H9 (cell line): ENCODE results near the gene SLCO2A1. TPM values are rescaled to one million over a fixed set of nuclear protein-coding genes. Genes with fewer than 3 reads are reported as not detected.

Source experiments
- DNase-seq: peaks from one replicate; pipeline ENCODE4 v3.0.0-alpha.2; 2017
- H2AFZ ChIP-seq: one replicate; pipeline ENCODE4 v1.6.1; 2013; ENCODE audit warnings: mild to moderate bottlenecking, low read length, control low read depth, moderate library complexity
- H2AK5ac ChIP-seq: 2 replicates; pipeline ENCODE4 v1.6.1; 2013; ENCODE audit warnings: low read length, control low read depth, mixed read lengths; ENCODE audit not compliant: insufficient read length
- H2BK120ac ChIP-seq: one replicate; pipeline ENCODE4 v1.6.1; 2013; ENCODE audit warnings: low read depth, mild to moderate bottlenecking, low read length, control low read depth, inconsistent platforms; ENCODE audit not compliant: poor library complexity, severe bottlenecking
- H2BK12ac ChIP-seq: 2 replicates; pipeline ENCODE4 v1.6.1; 2013; ENCODE audit warnings: low read length, control low read depth, mixed read lengths, low read depth; ENCODE audit not compliant: insufficient read length
- H2BK15ac ChIP-seq: 2 replicates; pipeline ENCODE4 v1.6.1; 2013; ENCODE audit warnings: low read depth, low read length, control low read depth
- H2BK20ac ChIP-seq: one replicate; pipeline ENCODE4 v1.6.1; 2013; ENCODE audit warnings: low read depth, mild to moderate bottlenecking, low read length, control low read depth, inconsistent platforms; ENCODE audit not compliant: poor library complexity, severe bottlenecking
- H2BK5ac ChIP-seq: 2 replicates; pipeline ENCODE4 v1.6.1; 2013; ENCODE audit warnings: low read length, control low read depth, mixed read lengths; ENCODE audit not compliant: insufficient read length
- H3K14ac ChIP-seq: 2 replicates; pipeline ENCODE4 v1.6.1; 2013; ENCODE audit warnings: low read length, control low read depth; ENCODE audit not compliant: insufficient read depth
- H3K18ac ChIP-seq: 2 replicates; pipeline ENCODE4 v1.6.1; 2013; ENCODE audit warnings: low read depth, mild to moderate bottlenecking, mixed read lengths, low read length, control low read depth; ENCODE audit not compliant: insufficient read length
- H3K23ac ChIP-seq: 2 replicates; pipeline ENCODE4 v1.6.1; 2013; ENCODE audit warnings: low read length, control low read depth, mixed read lengths, low read depth; ENCODE audit not compliant: insufficient read length
- H3K23me2 ChIP-seq: 2 replicates; pipeline ENCODE4 v1.6.1; 2013; ENCODE audit warnings: low read depth, mild to moderate bottlenecking, mixed read lengths, low read length, control low read depth; ENCODE audit not compliant: insufficient read length, poor library complexity, severe bottlenecking
- H3K27ac ChIP-seq: 2 replicates; pipeline ENCODE4 v1.5.1; 2013; ENCODE audit warnings: low read length, control low read depth, mixed read lengths, low read depth; ENCODE audit not compliant: insufficient read length
- H3K27me3 ChIP-seq: 2 replicates; pipeline ENCODE4 v1.6.1; 2013; ENCODE audit warnings: low read length, control low read depth, inconsistent platforms; ENCODE audit not compliant: insufficient read depth
- H3K4ac ChIP-seq: 2 replicates; pipeline ENCODE4 v1.6.1; 2013; ENCODE audit warnings: low read depth, mild to moderate bottlenecking, control low read depth, inconsistent platforms, low read length, moderate library complexity
- H3K4me1 ChIP-seq: 2 replicates; pipeline ENCODE4 v1.6.1; 2013; ENCODE audit warnings: low read length, control low read depth, inconsistent platforms; ENCODE audit not compliant: insufficient read depth
- H3K4me2 ChIP-seq: 2 replicates; pipeline ENCODE4 v1.6.1; 2013; ENCODE audit warnings: low read length, control low read depth, mixed read lengths; ENCODE audit not compliant: insufficient read length, insufficient read depth
- H3K56ac ChIP-seq: 2 replicates; pipeline ENCODE4 v1.6.1; 2013; ENCODE audit warnings: low read depth, mild to moderate bottlenecking, mixed read lengths, low read length, control low read depth; ENCODE audit not compliant: insufficient read length
- H3K79me1 ChIP-seq: 2 replicates; pipeline ENCODE4 v1.6.1; 2013; ENCODE audit warnings: low read depth, mild to moderate bottlenecking, moderate library complexity, low read length, control low read depth, inconsistent platforms; ENCODE audit not compliant: insufficient read depth, poor library complexity, severe bottlenecking
- H3K79me2 ChIP-seq: 2 replicates; pipeline ENCODE4 v1.6.1; 2013; ENCODE audit warnings: low read length, control low read depth, inconsistent platforms; ENCODE audit not compliant: insufficient read depth
- H3K9ac ChIP-seq: 2 replicates; pipeline ENCODE4 v1.6.1; 2013; ENCODE audit warnings: low read length, control low read depth, mixed read lengths; ENCODE audit not compliant: insufficient read length; ENCODE audit errors: extremely low read depth
- H3K9me3 ChIP-seq: one replicate; pipeline ENCODE4 v1.6.1; 2013; ENCODE audit warnings: low read depth, low read length, inconsistent platforms; ENCODE audit not compliant: control insufficient read depth
- H3T11ph ChIP-seq: one replicate; pipeline ENCODE4 v1.6.1; 2013; ENCODE audit warnings: mild to moderate bottlenecking, low read length, control low read depth, inconsistent platforms
- H4K20me1 ChIP-seq: one replicate; pipeline ENCODE4 v1.6.1; 2013; ENCODE audit not compliant: control insufficient read depth, insufficient read length, insufficient read depth
- H4K5ac ChIP-seq: 2 replicates; pipeline ENCODE4 v1.6.1; 2013; ENCODE audit warnings: low read depth, mild to moderate bottlenecking, mixed read lengths, low read length, control low read depth; ENCODE audit not compliant: insufficient read length
- H4K8ac ChIP-seq: replicated peaks from 2 replicates; pipeline ENCODE4 v1.6.1; 2013; ENCODE audit warnings: low read length, control low read depth, mixed read lengths, low read depth; ENCODE audit not compliant: insufficient read length
- H4K91ac ChIP-seq: 2 replicates; pipeline ENCODE4 v1.6.1; 2013; ENCODE audit warnings: low read depth, mild to moderate bottlenecking, moderate library complexity, mixed read lengths, low read length, control low read depth; ENCODE audit not compliant: insufficient read length
- H3K27ac Mint-ChIP-seq, 3 experiments: 2 replicates in 2 of 3; 3 replicates in 1 of 3; pipeline ENCODE4 v1.8.0; 2020 to 2021; ENCODE audit warnings: mixed read lengths in 3 of 3, mild to moderate bottlenecking in 1 of 3, moderate library complexity in 1 of 3
- H3K27me3 Mint-ChIP-seq: 2 replicates; pipeline ENCODE4 v1.8.0; 2021; ENCODE audit warnings: low read depth, mild to moderate bottlenecking, moderate library complexity, mixed read lengths
- H3K36me3 Mint-ChIP-seq, 3 experiments: 2 replicates in 2 of 3; 3 replicates in 1 of 3; pipeline ENCODE4 v1.8.0; 2020 to 2021; ENCODE audit warnings: low read depth in 3 of 3, mixed read lengths in 3 of 3; ENCODE audit not compliant: insufficient read depth in 1 of 3
- H3K4me1 Mint-ChIP-seq, 2 experiments: 2 replicates each; pipeline ENCODE4 v1.8.0; 2020; ENCODE audit warnings: mixed read lengths in 2 of 2
- H3K4me3 Mint-ChIP-seq, 2 experiments: 2 replicates in 1 of 2; 3 replicates in 1 of 2; pipeline ENCODE4 v1.8.0; 2020 to 2021; ENCODE audit warnings: mild to moderate bottlenecking in 2 of 2, mixed read lengths in 2 of 2, moderate library complexity in 1 of 2
- H3K9me3 Mint-ChIP-seq, 2 experiments: 2 replicates in 1 of 2; 3 replicates in 1 of 2; pipeline ENCODE4 v1.8.0; 2020; ENCODE audit warnings: mild to moderate bottlenecking in 2 of 2, mixed read lengths in 2 of 2, moderate library complexity in 1 of 2
- WGBS: extraction: QIAGEN DNeasy Blood & Tissue Kit; methylation state at CpG from one replicate; pipeline ENCODE4 v1.1.7; 2013; ENCODE audit warnings: missing lambda C conversion rate, low lambda C conversion rate, mixed read lengths; ENCODE audit not compliant: insufficient read length; ENCODE audit errors: extremely low coverage; 5-methylcytosine and 5-hydroxymethylcytosine counted together
- total RNA-seq: library from RNA; stranded (reverse); gene quantifications from 2 replicates; pipeline ENCODE4 v1.2.1, GENCODE V29; 2021
- TF ChIP-seq, protein P1 (sequence below): fragments of 200-600 bp; sonication (generic); conservative IDR thresholded peaks from 3 replicates; pipeline ENCODE4 v1.8.0; 2021; ENCODE audit warnings: antibody characterized with exemption, mild to moderate bottlenecking

SLCO2A1 gene
- total RNA-seq, 1 experiment from 2014 or later, result 0.98 TPM

DNA sequence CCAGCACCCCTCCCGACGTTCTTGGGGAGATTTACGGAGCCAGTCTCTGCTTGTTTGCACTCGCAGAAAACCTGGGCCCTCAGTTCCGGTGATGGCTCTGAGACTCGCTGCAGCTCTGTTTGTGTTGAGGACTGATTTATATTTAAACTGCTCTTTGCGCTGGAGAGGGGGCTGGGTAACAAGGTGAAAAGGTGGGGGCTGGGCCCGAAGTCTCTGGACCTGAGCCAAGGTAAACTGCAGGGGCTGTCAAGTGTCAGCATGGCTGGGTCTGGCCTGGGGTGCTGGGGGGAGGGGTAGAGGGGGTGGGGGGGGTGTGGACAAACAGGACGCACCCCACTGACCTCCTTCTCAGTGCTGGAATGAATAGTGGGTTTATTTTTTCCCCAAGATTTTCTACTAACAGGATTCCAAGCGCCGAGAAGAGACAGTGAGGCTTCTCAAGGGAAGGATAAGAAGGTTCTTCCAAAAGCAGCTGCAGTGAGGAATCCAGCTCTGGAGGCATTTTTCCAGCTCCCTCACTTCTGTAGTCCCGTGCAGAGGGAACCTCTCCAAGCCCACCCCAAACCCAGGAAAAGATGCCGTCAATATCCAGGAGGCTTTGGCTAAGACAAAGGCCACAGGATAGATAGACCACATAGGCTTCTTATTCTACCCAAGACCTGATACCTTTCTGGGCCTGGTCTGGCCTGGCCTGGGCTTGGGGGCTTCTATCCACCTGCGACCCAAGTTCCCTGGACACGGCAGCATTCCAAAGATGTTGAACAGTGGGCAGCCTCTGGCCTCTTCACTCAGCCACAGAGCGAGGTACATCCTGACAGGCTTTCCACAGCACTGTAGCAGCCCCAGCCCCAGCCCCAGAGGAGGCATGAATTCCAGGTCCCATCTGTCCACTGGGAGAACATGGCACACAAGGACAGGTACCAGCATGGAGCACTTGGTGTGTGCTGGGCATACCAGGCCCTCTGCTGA lies 938 bp upstream of the SLCO2A1 start:
- H3K9ac ChIP-seq, result no peak overlapping the region
- H2BK12ac ChIP-seq, result no peak overlapping the region
- no peak overlapping the region for H3K56ac ChIP-seq
- H3K4ac ChIP-seq, result no peak overlapping the region
- Mint-ChIP-seq H3K4me1 (peaks cover 14 to 16% of the 10 kb centered on the region in 2 experiments), H3K9me3 (peaks cover 0 to 2% of the 10 kb centered on the region in 2 experiments; a peak in 3 of 5 replicates), H3K27me3 (peaks cover 74% of the 10 kb centered on the region), H3K4me3 (peak overlapping the region; percentile 73 to 88), H3K36me3 (peaks cover 0 to 2% (median 0%) of the 10 kb centered on the region in 3 experiments; a peak in 1 of 7 replicates), H3K27ac (peak overlapping the region in 1 of 3 experiments; percentile 65; a peak in 1 of 7 replicates)
- no peaks in the 10 kb centered on the region for H4K20me1 ChIP-seq
- H3K27ac ChIP-seq, result no peak overlapping the region
- peaks cover 27% of the 10 kb centered on the region for H3K27me3 ChIP-seq
- H3T11ph ChIP-seq, result no peak overlapping the region
- TF ChIP-seq, protein P1, sequence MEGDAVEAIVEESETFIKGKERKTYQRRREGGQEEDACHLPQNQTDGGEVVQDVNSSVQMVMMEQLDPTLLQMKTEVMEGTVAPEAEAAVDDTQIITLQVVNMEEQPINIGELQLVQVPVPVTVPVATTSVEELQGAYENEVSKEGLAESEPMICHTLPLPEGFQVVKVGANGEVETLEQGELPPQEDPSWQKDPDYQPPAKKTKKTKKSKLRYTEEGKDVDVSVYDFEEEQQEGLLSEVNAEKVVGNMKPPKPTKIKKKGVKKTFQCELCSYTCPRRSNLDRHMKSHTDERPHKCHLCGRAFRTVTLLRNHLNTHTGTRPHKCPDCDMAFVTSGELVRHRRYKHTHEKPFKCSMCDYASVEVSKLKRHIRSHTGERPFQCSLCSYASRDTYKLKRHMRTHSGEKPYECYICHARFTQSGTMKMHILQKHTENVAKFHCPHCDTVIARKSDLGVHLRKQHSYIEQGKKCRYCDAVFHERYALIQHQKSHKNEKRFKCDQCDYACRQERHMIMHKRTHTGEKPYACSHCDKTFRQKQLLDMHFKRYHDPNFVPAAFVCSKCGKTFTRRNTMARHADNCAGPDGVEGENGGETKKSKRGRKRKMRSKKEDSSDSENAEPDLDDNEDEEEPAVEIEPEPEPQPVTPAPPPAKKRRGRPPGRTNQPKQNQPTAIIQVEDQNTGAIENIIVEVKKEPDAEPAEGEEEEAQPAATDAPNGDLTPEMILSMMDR, result no peak
- no peaks in the 10 kb centered on the region for H3K79me1 ChIP-seq
- WGBS, result no CpG with 5 or more reads among the region's 16 CpGs
- H4K5ac ChIP-seq, result no peak overlapping the region
- H2BK15ac ChIP-seq, result no peak overlapping the region
- no peak overlapping the region for H4K91ac ChIP-seq
- H3K23ac ChIP-seq, result no peak overlapping the region
- H3K9me3 ChIP-seq, result no peaks in the 10 kb centered on the region
- peaks cover 12% of the 10 kb centered on the region for H3K23me2 ChIP-seq
- no peaks in the 10 kb centered on the region for H3K4me1 ChIP-seq
- no peak overlapping the region for H2AFZ ChIP-seq
- no peak overlapping the region for H3K18ac ChIP-seq
- DNase-seq, result no peak
- no peaks in the 10 kb centered on the region for H3K79me2 ChIP-seq
- H4K8ac ChIP-seq, result no peak overlapping the region
- no peak overlapping the region for H2BK20ac ChIP-seq
- H2AK5ac ChIP-seq, result no peak overlapping the region
- peak overlapping the region; percentile 96 for H3K4me2 ChIP-seq
- no peak overlapping the region for H3K14ac ChIP-seq
- no peak overlapping the region for H2BK120ac ChIP-seq
- no peak overlapping the region for H2BK5ac ChIP-seq
